H4 (cell line): ENCODE results near the gene PIAS4. TPM values are rescaled to one million over a fixed set of nuclear protein-coding genes. Genes with fewer than 3 reads are reported as not detected.

Experiments used
- DNase-seq: peaks from one replicate; pipeline ENCODE4 v3.0.0-alpha.2; 2015; ENCODE audit warnings: low spot score
- total RNA-seq: library from RNA; depleted of rRNA; stranded (reverse); fragments of >200 nt; shearing (Covaris generic); gene quantifications from 2 replicates; pipeline ENCODE4 v1.2.3, GENCODE V29; 2014

Gene PIAS4
- total RNA-seq, 1 experiment from 2014 or later, result 5.7 TPM

GRCh38 chr19:4059453-4059871 lies 51.9 kb downstream of the PIAS4 start:
- no peak for DNase-seq

- DNase-seq, result no peak
These were observed 52.5 kb downstream of the PIAS4 start for GRCh38 chr19:4059891-4060620.

- no peak for DNase-seq
These were observed 53.2 kb downstream of the PIAS4 start for GRCh38 chr19:4060621-4061177.

- DNase-seq, result no peak
These were observed 53.7 kb downstream of the PIAS4 start for GRCh38 chr19:4061178-4061682.

GRCh38 chr19:4061683-4062418 lies 54.3 kb downstream of the PIAS4 start:
- no peak for DNase-seq

GRCh38 chr19:4062419-4063368 lies 55.2 kb downstream of the PIAS4 start:
- DNase-seq, result no peak

GRCh38 chr19:4063369-4064148 lies 56.0 kb downstream of the PIAS4 start:
- DNase-seq, result no peak

- DNase-seq, result no peak
These were observed 56.6 kb downstream of the PIAS4 start for GRCh38 chr19:4064149-4064495.

- DNase-seq, result no peak
These were observed 57.1 kb downstream of the PIAS4 start for GRCh38 chr19:4064496-4065260.

GRCh38 chr19:4065430-4066175 lies 58.1 kb downstream of the PIAS4 start:
- peak; percentile 90 for DNase-seq

GRCh38 chr19:4066176-4066606 lies 58.7 kb downstream of the PIAS4 start:
- DNase-seq, result no peak

GRCh38 chr19:4066682-4067395 lies 59.3 kb downstream of the PIAS4 start, which contains the start of gene ZBTB7A:
ZBTB7A (minus strand) TSS chr19:4066899; CDS start chr19:4055232, 11,667 bp downstream.
- peak; percentile 63 for DNase-seq

GRCh38 chr19:4067396-4068046 lies 60.0 kb downstream of the PIAS4 start:
- DNase-seq, result no peak

GRCh38 chr19:4068047-4068966 lies 60.8 kb downstream of the PIAS4 start:
- no peak for DNase-seq

- DNase-seq, result no peak
These were observed 61.9 kb downstream of the PIAS4 start for GRCh38 chr19:4069331-4069959.

GRCh38 chr19:4071610-4072009 lies 64.1 kb downstream of the PIAS4 start:
- no peak for DNase-seq
